MCF 10A (cell line): Measurements from ENCODE around the gene EXOC3L2. TPM values are rescaled to one million over a fixed set of nuclear protein-coding genes. Genes with fewer than 3 reads are reported as not detected.
A peak's percentile ranks its signal among the peaks of the same experiment; 100 is the strongest.

Source experiments
- BruUV-seq: library from RNA; stranded (reverse); fragments of 400-500 nt; replicated peaks from 2 replicates; lab custom pipeline; 2021; lab: Mats Ljungman, UMichigan
- CTCF ChIA-PET: fragments of 300-600 bp; sonication (Branson Sonifier 250); formaldehyde crosslinking; extraction: SDS; loops from one replicate; lab custom pipeline; 2021; ENCODE audit warnings: antibody characterized with exemption, inconsistent platforms; lab: Yijun Ruan, JAX
- POLR2A ChIA-PET: fragments of 300-600, 350-650 bp; sonication (Branson Sonifier 250); formaldehyde crosslinking; extraction: SDS; loops from one replicate; lab custom pipeline; 2020; ENCODE audit warnings: antibody characterized with exemption, inconsistent platforms; lab: Yijun Ruan, JAX
- DNase-seq: peaks from one replicate; pipeline ENCODE4 v3.0.0-alpha.2; 2018; ENCODE audit not compliant: unreplicated experiment
- H3K27ac Mint-ChIP-seq: one replicate; pipeline ENCODE4 v1.8.0; 2022; ENCODE audit warnings: mild to moderate bottlenecking, low read depth, mixed read lengths; ENCODE audit not compliant: unreplicated experiment
- H3K27me3 Mint-ChIP-seq: one replicate; pipeline ENCODE4 v1.8.0; 2022; ENCODE audit warnings: mixed read lengths; ENCODE audit not compliant: insufficient read depth, unreplicated experiment
- H3K36me3 Mint-ChIP-seq: one replicate; pipeline ENCODE4 v1.8.0; 2022; ENCODE audit warnings: mild to moderate bottlenecking, moderate library complexity, mixed read lengths; ENCODE audit not compliant: insufficient read depth, unreplicated experiment
- H3K4me1 Mint-ChIP-seq: one replicate; pipeline ENCODE4 v1.8.0; 2022; ENCODE audit warnings: mixed read lengths; ENCODE audit not compliant: insufficient read depth, unreplicated experiment
- H3K4me3 Mint-ChIP-seq: one replicate; pipeline ENCODE4 v1.8.0; 2022; ENCODE audit warnings: mild to moderate bottlenecking, moderate library complexity, mixed read lengths; ENCODE audit not compliant: unreplicated experiment
- H3K9me3 Mint-ChIP-seq: one replicate; pipeline ENCODE4 v1.8.0; 2022; ENCODE audit warnings: mixed read lengths; ENCODE audit not compliant: unreplicated experiment
- intact Hi-C: fragments of 100-400 bp; cut with micrococcal nuclease; formaldehyde crosslinking; loops from 2 replicates; pipeline ENCODE4 v1.14.1; 2022
- total RNA-seq: library from RNA; stranded (reverse); gene quantifications from 2 replicates; pipeline ENCODE4 v1.2.3, GENCODE V29; 2022
- TF ChIP-seq, protein P1 (sequence below): fragments of 200-600 bp; IDR thresholded peaks from one replicate; pipeline ENCODE4 v1.8.0; 2022; ENCODE audit warnings: antibody characterized with exemption, mild to moderate bottlenecking; ENCODE audit not compliant: unreplicated experiment

Gene EXOC3L2
- total RNA-seq, 1 experiment from 2014 or later = not detected

DNA sequence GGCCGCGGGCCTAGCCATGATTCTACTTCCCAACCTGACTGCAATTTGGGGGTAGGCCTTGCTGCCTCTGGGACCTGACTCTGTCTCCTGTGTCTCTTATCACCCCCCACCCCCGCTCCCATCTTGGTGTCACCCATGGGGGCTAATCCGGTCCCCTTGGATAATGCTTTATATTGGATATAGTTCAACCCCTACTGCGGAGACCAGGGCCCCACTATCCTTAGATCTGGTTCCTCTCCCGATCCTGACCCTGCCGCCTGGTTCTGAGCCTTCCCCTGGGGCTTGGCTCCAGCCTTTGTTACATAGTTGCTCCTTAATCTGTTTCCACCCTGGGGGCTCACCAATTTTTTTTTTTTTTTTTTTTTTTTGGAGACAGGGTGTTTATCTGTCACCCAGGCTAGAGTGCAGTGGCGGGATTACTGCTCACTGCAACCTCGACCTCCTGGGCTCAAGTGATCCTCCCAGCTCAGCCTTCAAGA is 65.3 kb downstream of the EXOC3L2 start:
- ChIA-PET CTCF (interaction anchor here (0.6 to 0.7 kb wide), 3 partner anchors 17 to 409 kb away, joined by 3 to 4 read pairs (median 4); no protein-coding TSS in a partner anchor), POLR2A (interaction anchor here (0.6 to 3.1 kb wide), 9 partner anchors 7 to 333 kb away, joined by 3 to 61 read pairs (median 11); partner anchors contain the start of gene PPP1R37)
- Mint-ChIP-seq H3K9me3 (no peaks in the 10 kb centered on the region), H3K27ac (no peak overlapping the region), H3K4me1 (peaks cover 27% of the 10 kb centered on the region), H3K4me3 (peak overlapping the region; percentile 87), H3K27me3 (no peaks in the 10 kb centered on the region), H3K36me3 (peaks cover 4% of the 10 kb centered on the region)
- TF ChIP-seq, protein P1, sequence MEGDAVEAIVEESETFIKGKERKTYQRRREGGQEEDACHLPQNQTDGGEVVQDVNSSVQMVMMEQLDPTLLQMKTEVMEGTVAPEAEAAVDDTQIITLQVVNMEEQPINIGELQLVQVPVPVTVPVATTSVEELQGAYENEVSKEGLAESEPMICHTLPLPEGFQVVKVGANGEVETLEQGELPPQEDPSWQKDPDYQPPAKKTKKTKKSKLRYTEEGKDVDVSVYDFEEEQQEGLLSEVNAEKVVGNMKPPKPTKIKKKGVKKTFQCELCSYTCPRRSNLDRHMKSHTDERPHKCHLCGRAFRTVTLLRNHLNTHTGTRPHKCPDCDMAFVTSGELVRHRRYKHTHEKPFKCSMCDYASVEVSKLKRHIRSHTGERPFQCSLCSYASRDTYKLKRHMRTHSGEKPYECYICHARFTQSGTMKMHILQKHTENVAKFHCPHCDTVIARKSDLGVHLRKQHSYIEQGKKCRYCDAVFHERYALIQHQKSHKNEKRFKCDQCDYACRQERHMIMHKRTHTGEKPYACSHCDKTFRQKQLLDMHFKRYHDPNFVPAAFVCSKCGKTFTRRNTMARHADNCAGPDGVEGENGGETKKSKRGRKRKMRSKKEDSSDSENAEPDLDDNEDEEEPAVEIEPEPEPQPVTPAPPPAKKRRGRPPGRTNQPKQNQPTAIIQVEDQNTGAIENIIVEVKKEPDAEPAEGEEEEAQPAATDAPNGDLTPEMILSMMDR = no peak
- DNase-seq = no peak
- no TSS peak for BruUV-seq
- intact Hi-C loops = loop anchor here (5.0 kb wide), 1 partner anchor 88 kb away; the partner anchor contains the start of gene PPP1R37

DNA sequence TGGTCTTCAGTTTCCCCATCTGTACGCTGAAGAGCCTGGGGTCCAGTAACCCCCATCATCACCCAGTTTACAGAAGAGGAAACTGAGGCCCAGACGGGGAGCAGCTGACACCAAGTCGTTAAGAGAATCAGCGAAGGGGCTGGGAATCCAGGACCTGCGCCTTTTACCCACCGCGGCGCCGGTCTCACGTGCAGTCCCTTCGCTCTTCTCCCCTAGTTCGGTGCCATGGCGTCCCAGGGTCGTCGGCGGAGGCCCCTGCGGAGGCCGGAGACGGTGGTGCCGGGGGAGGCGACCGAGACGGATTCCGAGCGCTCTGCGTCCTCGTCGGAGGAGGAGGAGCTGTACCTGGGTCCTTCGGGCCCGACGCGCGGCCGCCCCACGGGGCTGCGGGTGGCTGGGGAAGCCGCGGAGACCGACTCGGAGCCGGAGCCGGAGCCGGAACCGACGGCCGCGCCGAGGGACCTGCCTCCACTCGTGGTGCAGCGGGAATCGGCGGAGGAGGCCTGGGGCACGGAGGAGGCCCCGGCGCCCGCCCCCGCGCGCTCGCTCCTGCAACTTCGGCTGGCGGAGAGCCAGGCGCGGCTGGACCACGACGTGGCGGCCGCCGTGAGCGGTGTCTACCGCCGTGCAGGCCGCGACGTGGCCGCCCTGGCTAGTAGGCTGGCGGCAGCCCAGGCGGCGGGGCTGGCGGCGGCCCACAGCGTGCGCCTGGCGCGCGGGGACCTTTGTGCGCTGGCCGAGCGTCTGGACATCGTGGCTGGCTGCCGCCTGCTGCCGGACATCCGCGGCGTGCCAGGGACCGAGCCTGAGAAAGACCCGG is 65.9 kb downstream of the EXOC3L2 start:
- Mint-ChIP-seq H3K4me1 (peaks cover 27% of the 10 kb centered on the region), H3K27ac (peak overlapping the region; percentile 96), H3K36me3 (peaks cover 4% of the 10 kb centered on the region), H3K9me3 (no peaks in the 10 kb centered on the region), H3K4me3 (peak overlapping the region; percentile 87), H3K27me3 (no peaks in the 10 kb centered on the region)
- POLR2A ChIA-PET = interaction anchor here (0.6 to 3.1 kb wide), 27 partner anchors 8 to 448 kb away, joined by 3 to 61 read pairs (median 5); partner anchors contain the start of genes CLASRP, CLPTM1, GEMIN7 and NKPD1
- TF ChIP-seq, protein P1 = no peak
- BruUV-seq = TSS peak; percentile 49
- intact Hi-C loops = loop anchor here (5.0 kb wide), 1 partner anchor 87 kb away; the partner anchor contains the start of gene PPP1R37
- peak; percentile 42 for DNase-seq
- CTCF ChIA-PET = interaction anchor here (0.6 to 1.7 kb wide), 10 partner anchors 8 to 408 kb away, joined by 3 to 5 read pairs (median 4); partner anchors contain the start of genes EXOC3L2 and PPP1R37

- no peaks in the 10 kb centered on the region for H3K27me3 Mint-ChIP-seq
- ChIA-PET POLR2A (interaction anchor here (0.5 to 3.1 kb wide), 38 partner anchors 9 to 514 kb away, joined by 3 to 61 read pairs (median 4); partner anchors contain the start of genes CLASRP, CLPTM1, GEMIN7 and NKPD1), CTCF (interaction anchor here (0.6 to 1.7 kb wide), 13 partner anchors 9 to 452 kb away, joined by 3 to 6 read pairs (median 3); partner anchors contain the start of genes EXOC3L2 and PPP1R37)
- no peaks in the 10 kb centered on the region for H3K9me3 Mint-ChIP-seq
- DNase-seq = peak; percentile 100
- peak within 1 kb of the TSS; percentile 87 for H3K4me3 Mint-ChIP-seq
- peaks cover 4% of the 10 kb centered on the region for H3K36me3 Mint-ChIP-seq
- H3K4me1 Mint-ChIP-seq = peaks cover 27% of the 10 kb centered on the region
- intact Hi-C loops = loop anchor here (5.0 kb wide), 1 partner anchor 86 kb away; the partner anchor contains the start of gene PPP1R37
- TF ChIP-seq, protein P1 = no peak
- H3K27ac Mint-ChIP-seq = peak within 1 kb of the TSS; percentile 96
- BruUV-seq = no TSS peak
Observed at GRCh38 chr19:45178262-45179071, 66.7 kb downstream of the EXOC3L2 start, which contains the start of gene BLOC1S3. BLOC1S3 (plus strand) TSS chr19:45178784; CDS start chr19:45179297, 513 bp downstream.
